Transverse colon (tissue), 4 donors: Measurements from ENCODE around the gene TYRP1. TPM values are rescaled to one million over a fixed set of nuclear protein-coding genes. Genes with fewer than 3 reads are reported as not detected.
A peak's percentile ranks its signal among the peaks of the same experiment; 100 is the strongest.

Experiments
- DNase-seq: peaks from one replicate; pipeline ENCODE4 v3.0.0-alpha.2; 2019
- H3K27ac ChIP-seq, 4 donors: fragments of 200-600 bp; sonication (generic); 2 replicates each; pipeline ENCODE4 v1.5.1; 2016 to 2018; ENCODE audit warnings: inconsistent platforms in 4 of 4
- H3K27me3 ChIP-seq: fragments of 200-600 bp; sonication (generic); 2 replicates; pipeline ENCODE4 v1.5.1; 2017; ENCODE audit warnings: inconsistent platforms
- H3K36me3 ChIP-seq, 4 donors: fragments of 200-600 bp; sonication (generic); 2 replicates each; pipeline ENCODE4 v1.5.1; 2017 to 2019; ENCODE audit warnings: inconsistent platforms in 4 of 4
- H3K4me1 ChIP-seq, 4 donors: fragments of 200-600 bp; sonication (generic); 2 replicates each; pipeline ENCODE4 v1.5.1; 2017 to 2020; ENCODE audit warnings: inconsistent platforms in 4 of 4
- H3K4me3 ChIP-seq, 4 donors: fragments of 200-600 bp; sonication (generic); 1 replicate in 1 of 4; 2 replicates in 3 of 4; pipeline versions ENCODE4 v1.5.1 to v1.6.1; 2017 to 2019; ENCODE audit warnings: inconsistent platforms in 4 of 4
- H3K9me3 ChIP-seq, 2 donors: fragments of 200-600 bp; sonication (generic); 2 replicates each; pipeline ENCODE4 v1.5.1; 2017 to 2019; ENCODE audit warnings: inconsistent platforms in 2 of 2
- CTCF ChIP-seq, 5 experiments: fragments of 200-600 bp in 3 of 5; fragments of 450-650 bp in 2 of 5; sonication (generic) in 3 of 5; IDR thresholded peaks; 1 replicate in 2 of 5; 2 replicates in 3 of 5; pipeline ENCODE4 v1.5.1; 2016 to 2017; ENCODE audit warnings: antibody characterized with exemption in 5 of 5, inconsistent platforms in 3 of 5, mild to moderate bottlenecking in 2 of 5, moderate library complexity in 1 of 5
- EP300 ChIP-seq: sonication (generic); formaldehyde crosslinking; IDR thresholded peaks from one replicate; pipeline ENCODE4 v1.6.1; 2017; ENCODE audit warnings: antibody characterized with exemption, low read depth
- POLR2A ChIP-seq: fragments of 450-650 bp; IDR thresholded peaks from one replicate; pipeline ENCODE4 v1.6.1; 2016; ENCODE audit warnings: antibody characterized with exemption, mild to moderate bottlenecking, moderate library complexity
- POLR2AphosphoS5 ChIP-seq, 3 donors: sonication (generic); formaldehyde crosslinking; IDR thresholded peaks; one replicate each; pipeline ENCODE4 v1.6.1; 2016; ENCODE audit warnings: antibody characterized with exemption in 3 of 3
- WGBS, 2 donors: methylation state at CpG; one replicate each; pipeline ENCODE4 v1.1.5; 2018; ENCODE audit warnings: low coverage in 1 of 2; 5-methylcytosine and 5-hydroxymethylcytosine counted together
- in situ Hi-C, 4 donors: fragments of 200-750 bp; cut with MboI; loops; one replicate each; pipeline versions ENCODE4 v1.15.0 to v1.15.1; 2017; ENCODE audit warnings: low sequenced_read_pairs in 3 of 4, low pct_ligation_motif_present in 1 of 4, low pct_unique_long_range_greater_than_20kb in 1 of 4
- intact Hi-C: fragments of 100-400 bp; cut with DNase I; formaldehyde crosslinking; loops from one replicate; pipeline ENCODE4 v1.15.1; 2023; ENCODE audit warnings: low total_unique reads
- total RNA-seq, 4 donors: library from RNA; depleted of rRNA; stranded (reverse); fragments of >200 nt; gene quantifications; one replicate each; pipeline ENCODE4 v1.1.0, GENCODE V29; 2016

The TYRP1 gene
- total RNA-seq, 4 donors from 2014 or later, result 0.41 TPM; not detected in 3

- Histone ChIP-seq H3K4me1 (no peaks in the 10 kb centered on the region), H3K4me3 (no peak overlapping the region), H3K36me3 (no peaks in the 10 kb centered on the region), H3K9me3 (no peaks in the 10 kb centered on the region), H3K27ac (no peak overlapping the region), H3K27me3 (no peaks in the 10 kb centered on the region)
- TF ChIP-seq EP300 (no peak), POLR2A (no peak), POLR2AphosphoS5 (IDR thresholded peaks at IDR 0.05) (no peak), CTCF (IDR thresholded peaks at IDR 0.05) (no peak)
- WGBS, 2 donors, result 71 to 74% methylated on average over 2 to 7 of the region's 7 CpGs
- in situ Hi-C loops, result loop anchor here (10.0 to 25.0 kb wide), 3 partner anchors 169 to 369 kb away; no protein-coding TSS in a partner anchor
- no peak for DNase-seq
- intact Hi-C loops, result no loop called here
Observed at GRCh38 chr9:12718482-12719026, 25.4 kb downstream of the TYRP1 start.

- in situ Hi-C loops, result loop anchor here (10.0 to 25.0 kb wide), 3 partner anchors 168 to 368 kb away; no protein-coding TSS in a partner anchor
- Histone ChIP-seq H3K4me1 (no peaks in the 10 kb centered on the region), H3K36me3 (no peaks in the 10 kb centered on the region), H3K27me3 (no peaks in the 10 kb centered on the region), H3K9me3 (no peaks in the 10 kb centered on the region), H3K27ac (no peak overlapping the region), H3K4me3 (no peak overlapping the region)
- DNase-seq, result no peak
- WGBS, 2 donors, result 0 to 12% methylated on average over 1 of the region's 1 CpG
- TF ChIP-seq CTCF (IDR thresholded peaks at IDR 0.05) (peak; percentile 42 to 57 (median 51)), POLR2A (no peak)
- intact Hi-C loops, result no loop called here
Observed at GRCh38 chr9:12719431-12719830, 26.2 kb downstream of the TYRP1 start.

GRCh38 chr9:12720551-12720950 lies 27.4 kb downstream of the TYRP1 start:
- in situ Hi-C loops, result loop anchor here (5.0 to 25.0 kb wide), 5 partner anchors 152 to 367 kb away; no protein-coding TSS in a partner anchor

GRCh38 chr9:12722131-12722530 lies 28.9 kb downstream of the TYRP1 start:
- H3K9me3 ChIP-seq, result no peaks in the 10 kb centered on the region
- H3K4me3 ChIP-seq, result no peak overlapping the region
- intact Hi-C loops (loop anchor here (5.0 kb wide), 1 partner anchor 165 kb away; no protein-coding TSS in a partner anchor), in situ Hi-C loops (loop anchor here (5.0 to 25.0 kb wide), 5 partner anchors 150 to 365 kb away; no protein-coding TSS in a partner anchor)
- no peak for TF ChIP-seq POLR2AphosphoS5 (IDR thresholded peaks at IDR 0.05)
- TF ChIP-seq CTCF (IDR thresholded peaks at IDR 0.05), result no peak
- TF ChIP-seq EP300, result no peak
- no peak for TF ChIP-seq POLR2A
- H3K36me3 ChIP-seq, result no peaks in the 10 kb centered on the region
- no peak overlapping the region for H3K27ac ChIP-seq
- WGBS, 2 donors, result 54 to 66% methylated on average over 2 of the region's 2 CpGs
- no peak for DNase-seq
- H3K27me3 ChIP-seq, result no peaks in the 10 kb centered on the region
- peaks cover 0 to 4% (median 0%) of the 10 kb centered on the region in 4 donors for H3K4me1 ChIP-seq

More at GRCh38 chr9:12720551-12720950, 27.4 kb downstream of the TYRP1 start:
- intact Hi-C loops, result loop anchor here (5.0 kb wide), 1 partner anchor 167 kb away; no protein-coding TSS in a partner anchor
- TF ChIP-seq POLR2AphosphoS5 (IDR thresholded peaks at IDR 0.05), result no peak
- no peak for TF ChIP-seq CTCF (IDR thresholded peaks at IDR 0.05)
- TF ChIP-seq POLR2A, result no peak
- no peak for TF ChIP-seq EP300
- no peaks in the 10 kb centered on the region for H3K36me3 ChIP-seq
- 40 to 42% methylated on average over 3 of the region's 3 CpGs for WGBS, 2 donors
- no peaks in the 10 kb centered on the region for H3K27me3 ChIP-seq
- no peak overlapping the region for H3K27ac ChIP-seq
- no peaks in the 10 kb centered on the region for H3K9me3 ChIP-seq
- no peak overlapping the region for H3K4me3 ChIP-seq
- H3K4me1 ChIP-seq, result no peaks in the 10 kb centered on the region
- DNase-seq, result no peak
